ACC112 (cell line): ENCODE results near the gene ZSWIM6.
A peak's percentile ranks its signal among the peaks of the same experiment; 100 is the strongest.
"Not testable (repeated sequence)": the region's sequence is repeated elsewhere in the genome, so short reads cannot be mapped to it uniquely, and the experiment has no call there.

ENCODE experiments used
- H2AFZ ChIP-seq: fragments of 200-600 bp; sonication (generic); one replicate; pipeline ENCODE4 v1.6.0; 2017; ENCODE audit warnings: antibody characterized with exemption, low read length; ENCODE audit not compliant: unreplicated experiment
- H3K27ac ChIP-seq: fragments of 200-600 bp; sonication (generic); 2 replicates; pipeline ENCODE4 v1.5.1; 2014; ENCODE audit warnings: low read depth, mild to moderate bottlenecking, antibody characterized with exemption, low read length, moderate library complexity
- H3K27me3 ChIP-seq: fragments of 200-600 bp; sonication (generic); 2 replicates; pipeline ENCODE4 v1.6.1; 2014; ENCODE audit warnings: mild to moderate bottlenecking, antibody characterized with exemption, low read length, moderate library complexity, mixed read lengths; ENCODE audit not compliant: insufficient read depth
- H3K36me3 ChIP-seq: fragments of 200-600 bp; sonication (generic); 2 replicates; pipeline ENCODE4 v1.6.1; 2016; ENCODE audit warnings: mild to moderate bottlenecking, antibody characterized with exemption, low read length, moderate library complexity, mixed read lengths; ENCODE audit not compliant: insufficient read depth
- H3K4me1 ChIP-seq: fragments of 200-600 bp; sonication (generic); one replicate; pipeline ENCODE4 v1.6.1; 2016; ENCODE audit warnings: low read length, mixed read lengths; ENCODE audit not compliant: insufficient read depth, unreplicated experiment, control insufficient read depth
- H3K4me3 ChIP-seq: fragments of 200-600 bp; sonication (generic); 2 replicates; pipeline ENCODE4 v1.5.1; 2014; ENCODE audit warnings: mild to moderate bottlenecking, low read depth, low read length
- H3K79me2 ChIP-seq: fragments of 200-600 bp; sonication (generic); one replicate; pipeline ENCODE4 v1.6.0; 2016; ENCODE audit warnings: low read length; ENCODE audit not compliant: control insufficient read depth, unreplicated experiment, insufficient read depth

Gene ZSWIM6

DNA sequence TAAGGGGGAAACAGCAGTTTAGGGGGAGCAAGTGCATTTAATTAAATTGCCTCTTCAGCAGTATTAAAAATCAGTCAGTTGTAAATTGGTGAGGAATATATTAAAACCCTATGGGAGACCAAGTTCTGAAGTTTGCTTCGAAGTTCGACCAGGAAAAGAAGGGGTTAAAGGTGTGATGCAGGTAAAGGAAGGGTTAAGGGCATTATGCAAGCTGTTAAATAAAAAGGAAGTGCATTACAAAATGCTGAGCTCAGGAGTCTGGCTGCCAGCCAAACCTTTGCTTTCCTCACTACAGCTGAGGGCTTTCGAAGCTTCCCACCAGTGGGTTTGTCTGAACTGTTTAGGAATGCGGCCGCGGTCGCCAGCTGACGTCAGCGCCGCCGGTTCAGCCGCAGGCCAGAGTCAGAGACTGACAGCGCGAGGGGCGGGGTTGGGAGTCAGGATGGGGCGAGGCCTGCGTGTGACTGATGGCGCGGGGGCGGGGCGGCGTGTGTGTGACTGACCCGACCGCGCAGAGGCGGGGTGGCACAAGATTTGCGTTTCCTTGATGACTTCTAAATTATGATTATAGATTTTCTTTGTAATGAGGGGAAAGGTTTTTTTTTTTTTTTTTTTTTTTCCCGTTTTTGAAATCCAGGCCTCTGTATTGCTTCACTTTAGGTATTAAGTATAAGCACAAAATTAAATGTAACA lies 76.6 kb downstream of the ZSWIM6 start:
- Histone ChIP-seq H3K27ac (peak overlapping the region; percentile 92), H3K27me3 (no peaks in the 10 kb centered on the region), H3K79me2 (peaks cover 65% of the 10 kb centered on the region), H3K36me3 (no peaks in the 10 kb centered on the region), H2AFZ (no peak overlapping the region), H3K4me1 (peaks cover 27% of the 10 kb centered on the region), H3K4me3 (peak overlapping the region; percentile 69)

DNA sequence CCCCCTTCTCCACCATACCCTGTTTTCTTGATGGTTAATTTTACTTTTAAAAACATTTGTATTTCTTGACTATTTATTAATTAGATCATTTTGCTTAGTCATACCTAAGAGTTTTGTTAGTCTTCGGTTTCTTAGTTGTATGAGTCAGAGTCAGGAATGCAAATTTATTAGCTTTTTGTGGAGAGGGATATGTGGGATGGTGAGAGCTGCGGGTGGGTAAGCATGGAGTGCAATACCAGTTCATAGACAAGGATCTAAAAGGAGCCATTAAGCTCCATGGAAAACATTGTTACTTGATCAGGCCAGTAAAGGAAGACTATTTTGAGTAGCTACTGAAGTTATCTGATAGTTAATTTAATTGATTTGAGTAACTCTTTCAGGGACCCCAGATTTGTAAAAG lies 77.5 kb downstream of the ZSWIM6 start:
- no peak overlapping the region for H2AFZ ChIP-seq
- H3K79me2 ChIP-seq: peaks cover 67% of the 10 kb centered on the region
- peak overlapping the region; percentile 92 for H3K27ac ChIP-seq
- peaks cover 27% of the 10 kb centered on the region for H3K4me1 ChIP-seq
- peak overlapping the region; percentile 69 for H3K4me3 ChIP-seq
- H3K36me3 ChIP-seq: no peaks in the 10 kb centered on the region
- no peaks in the 10 kb centered on the region for H3K27me3 ChIP-seq

DNA sequence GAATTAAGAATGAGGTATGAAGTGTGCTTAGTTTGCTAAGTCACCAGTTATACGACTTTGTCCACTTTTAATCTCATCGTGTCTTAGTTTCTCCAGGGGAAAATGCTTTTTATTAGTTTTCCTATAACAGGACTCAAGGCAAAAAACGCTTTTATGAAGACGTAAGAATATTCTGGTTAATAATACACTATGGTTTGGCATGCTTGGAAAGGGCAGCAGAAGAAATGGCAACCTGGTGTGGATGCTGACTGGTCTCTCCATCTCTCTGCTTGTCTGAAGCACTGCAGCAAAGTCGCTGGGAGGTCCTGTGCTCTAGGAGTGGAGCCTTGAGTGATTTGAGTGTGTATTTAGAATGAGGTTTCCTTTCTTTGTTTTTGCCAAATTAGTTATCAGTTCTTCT lies 78.8 kb downstream of the ZSWIM6 start:
- no peaks in the 10 kb centered on the region for H3K36me3 ChIP-seq
- peaks cover 67% of the 10 kb centered on the region for H3K79me2 ChIP-seq
- H3K4me1 ChIP-seq: peaks cover 32% of the 10 kb centered on the region
- no peak overlapping the region for H3K27ac ChIP-seq
- H2AFZ ChIP-seq: no peak overlapping the region
- no peak overlapping the region for H3K4me3 ChIP-seq
- no peaks in the 10 kb centered on the region for H3K27me3 ChIP-seq

DNA sequence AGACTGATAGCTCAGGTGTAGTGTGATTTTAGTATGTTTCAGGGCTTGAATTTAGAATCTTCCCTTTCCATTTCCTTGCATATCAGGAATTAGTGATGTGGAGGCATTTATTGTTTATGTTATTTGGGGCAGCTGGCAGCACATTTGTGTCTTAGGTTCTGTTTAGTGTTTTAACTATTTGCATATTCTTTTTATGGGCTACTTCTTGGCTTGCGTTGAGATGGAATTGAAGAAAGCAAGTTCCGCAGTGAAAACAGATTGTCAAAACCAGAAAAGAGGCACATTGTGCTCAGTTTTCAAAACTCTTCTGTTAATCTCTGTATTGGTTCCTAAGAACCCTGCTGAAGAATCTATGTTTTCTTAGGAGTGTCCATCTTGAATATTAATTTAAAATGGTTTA lies 80.3 kb downstream of the ZSWIM6 start:
- H2AFZ ChIP-seq: no peak overlapping the region
- H3K4me3 ChIP-seq: no peak overlapping the region
- no peaks in the 10 kb centered on the region for H3K36me3 ChIP-seq
- peaks cover 35% of the 10 kb centered on the region for H3K4me1 ChIP-seq
- H3K79me2 ChIP-seq: peaks cover 78% of the 10 kb centered on the region
- no peak overlapping the region for H3K27ac ChIP-seq
- H3K27me3 ChIP-seq: no peaks in the 10 kb centered on the region

DNA sequence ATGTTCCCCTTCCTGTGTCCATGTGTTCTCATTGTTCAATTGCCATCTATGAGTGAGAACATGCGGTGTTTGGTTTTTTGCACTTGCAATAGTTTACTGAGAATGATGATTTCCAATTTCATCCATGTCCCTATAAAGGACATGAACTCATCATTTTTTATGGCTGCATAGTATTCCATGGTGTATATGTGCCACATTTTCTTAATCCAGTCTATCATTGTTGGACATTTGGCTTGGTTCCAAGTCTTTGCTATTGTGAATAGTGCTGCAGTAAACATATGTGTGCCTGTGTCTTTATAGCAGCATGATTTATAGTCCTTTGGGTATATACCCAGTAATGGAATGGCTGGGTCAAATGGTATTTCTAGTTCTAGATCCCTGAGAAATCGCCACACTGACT lies 81.1 kb downstream of the ZSWIM6 start:
- not testable (repeated sequence) for H3K27me3 ChIP-seq, H3K27ac ChIP-seq, H3K36me3 ChIP-seq, H2AFZ ChIP-seq, H3K4me3 ChIP-seq
- peaks cover 81% of the 10 kb centered on the region for H3K79me2 ChIP-seq
- H3K4me1 ChIP-seq: peaks cover 27% of the 10 kb centered on the region

DNA sequence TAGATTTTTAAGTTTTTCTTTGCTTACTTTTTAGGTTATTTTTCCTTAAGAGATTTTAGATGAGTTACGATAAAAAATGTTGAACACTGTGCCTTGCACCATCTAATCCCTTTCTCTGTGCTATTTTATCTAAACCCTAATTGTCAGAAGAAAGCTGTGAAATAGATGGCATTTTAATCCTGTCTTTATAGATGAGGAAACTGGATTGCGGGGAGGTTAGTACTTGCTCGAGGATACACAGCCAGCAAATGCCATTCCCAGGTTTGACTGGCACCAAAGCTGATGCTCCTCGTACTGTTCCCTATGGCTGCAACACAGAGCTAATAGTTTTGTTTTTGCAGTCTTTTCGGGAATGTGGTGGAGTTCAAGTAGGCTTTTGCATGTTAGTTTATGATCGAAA lies 82.7 kb downstream of the ZSWIM6 start:
- Histone ChIP-seq H3K4me1 (peaks cover 17% of the 10 kb centered on the region), H3K36me3 (no peaks in the 10 kb centered on the region), H3K27me3 (no peaks in the 10 kb centered on the region), H3K4me3 (no peak overlapping the region), H2AFZ (no peak overlapping the region), H3K79me2 (peaks cover 86% of the 10 kb centered on the region), H3K27ac (no peak overlapping the region)

DNA sequence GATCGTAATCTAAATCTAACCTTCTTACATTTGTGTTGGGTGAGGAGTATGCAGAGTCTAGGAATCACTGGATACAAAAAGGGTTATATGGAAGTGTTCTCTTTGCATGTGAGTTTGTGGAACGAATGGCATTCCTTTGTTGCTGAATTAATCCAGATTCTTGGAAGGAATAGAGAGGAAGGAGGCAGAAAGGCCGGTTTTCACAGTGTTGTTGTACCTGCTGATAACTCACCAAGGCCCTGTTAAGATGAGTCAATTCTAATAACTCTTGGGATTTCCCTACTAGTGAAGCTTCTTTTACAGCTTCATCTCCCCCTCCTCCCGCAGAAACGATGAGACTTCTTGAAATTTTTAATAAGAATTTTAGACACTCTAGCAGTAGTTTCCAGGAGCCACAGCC lies 84.0 kb downstream of the ZSWIM6 start:
- Histone ChIP-seq H3K4me3 (no peak overlapping the region), H2AFZ (no peak overlapping the region), H3K27me3 (no peaks in the 10 kb centered on the region), H3K27ac (no peak overlapping the region), H3K36me3 (no peaks in the 10 kb centered on the region), H3K79me2 (peaks cover 87% of the 10 kb centered on the region), H3K4me1 (peaks cover 14% of the 10 kb centered on the region)

DNA sequence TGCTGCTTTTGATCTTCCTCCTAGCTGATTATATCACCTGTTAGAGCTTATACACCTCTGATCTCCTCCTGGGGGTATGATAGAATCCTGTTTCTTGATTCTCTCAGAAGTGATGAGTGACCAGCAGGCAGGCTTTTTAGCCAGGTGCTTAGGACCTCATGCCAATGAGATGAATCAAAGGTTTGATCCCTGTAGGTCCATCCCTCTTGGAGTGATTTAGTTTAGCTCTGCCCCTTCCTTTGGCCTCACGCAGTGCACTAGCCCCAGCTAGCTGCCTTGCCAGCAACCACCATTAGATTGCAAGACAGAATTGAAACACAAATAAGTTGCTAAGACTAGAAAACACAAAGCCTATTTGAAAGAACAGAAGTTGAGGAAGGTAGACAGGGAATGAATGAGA lies 84.4 kb downstream of the ZSWIM6 start:
- H3K4me1 ChIP-seq: peaks cover 11% of the 10 kb centered on the region
- no peaks in the 10 kb centered on the region for H3K36me3 ChIP-seq
- peaks cover 87% of the 10 kb centered on the region for H3K79me2 ChIP-seq
- H3K4me3 ChIP-seq: no peak overlapping the region
- H3K27ac ChIP-seq: no peak overlapping the region
- H2AFZ ChIP-seq: no peak overlapping the region
- no peaks in the 10 kb centered on the region for H3K27me3 ChIP-seq

DNA sequence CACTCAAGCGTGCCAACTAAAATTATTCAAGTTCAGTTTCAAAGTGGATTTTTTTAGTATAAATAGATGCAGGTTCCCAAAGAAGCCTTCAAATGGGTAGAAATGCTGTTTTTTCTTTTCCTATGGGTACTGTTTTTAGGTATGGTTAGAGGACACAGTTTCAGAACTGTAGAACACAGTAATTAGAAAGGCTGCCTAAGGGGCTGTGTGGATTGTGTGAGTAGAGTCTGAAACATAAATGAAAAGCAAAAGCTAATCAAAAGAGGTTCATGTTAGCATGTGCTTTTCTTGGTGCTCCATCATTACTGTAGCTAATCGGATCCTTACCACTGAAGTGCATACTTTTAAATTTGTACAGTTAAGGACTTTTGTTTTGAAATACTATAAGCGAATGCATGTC lies 85.3 kb downstream of the ZSWIM6 start:
- H3K79me2 ChIP-seq: peaks cover 87% of the 10 kb centered on the region
- H3K36me3 ChIP-seq: no peaks in the 10 kb centered on the region
- no peak overlapping the region for H2AFZ ChIP-seq

DNA sequence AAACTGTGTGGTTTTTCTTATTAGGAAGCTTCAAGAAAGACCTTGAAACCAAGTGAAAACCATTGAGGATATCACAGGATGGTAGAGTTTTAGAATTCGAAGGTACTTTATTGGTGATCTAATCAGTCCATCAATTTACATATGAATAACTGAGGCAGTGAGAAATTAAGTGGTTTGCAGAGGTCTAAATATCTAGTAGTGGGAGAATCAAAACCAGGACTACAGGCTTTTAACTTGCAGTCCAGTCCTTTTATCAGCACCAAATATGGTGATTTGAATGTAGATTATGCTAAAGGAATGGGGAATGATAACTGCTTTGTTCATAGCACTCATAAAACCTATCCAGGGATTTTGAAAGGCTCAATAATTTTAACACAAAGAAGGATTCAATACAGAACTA lies 85.8 kb downstream of the ZSWIM6 start:
- Histone ChIP-seq H2AFZ (no peak overlapping the region), H3K4me1 (peaks cover 11% of the 10 kb centered on the region), H3K4me3 (no peak overlapping the region), H3K27me3 (no peaks in the 10 kb centered on the region), H3K27ac (no peak overlapping the region), H3K79me2 (peaks cover 84% of the 10 kb centered on the region), H3K36me3 (no peaks in the 10 kb centered on the region)

More for the DNA sequence above, 85.3 kb downstream of the ZSWIM6 start:
- Histone ChIP-seq H3K27ac (no peak overlapping the region), H3K4me1 (peaks cover 11% of the 10 kb centered on the region), H3K27me3 (no peaks in the 10 kb centered on the region), H3K4me3 (no peak overlapping the region)

DNA sequence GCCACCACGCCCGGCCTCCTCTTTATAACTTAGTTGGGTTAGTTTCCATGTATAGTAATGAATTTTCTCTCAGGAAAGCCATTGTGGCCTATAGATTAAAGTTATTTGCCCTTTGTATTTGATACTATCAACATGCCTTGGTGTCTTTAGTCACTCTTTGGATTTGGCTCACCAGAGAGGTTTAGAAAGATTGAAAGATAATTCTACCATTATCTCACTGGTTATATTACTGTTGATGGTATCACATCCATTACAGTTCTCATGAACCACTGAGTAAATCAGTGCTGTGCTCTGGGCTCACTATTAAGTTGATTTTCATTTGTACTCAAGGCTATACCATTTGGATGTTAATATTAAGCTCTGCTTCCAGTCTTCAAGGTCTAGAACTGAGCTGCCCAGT lies 87.0 kb downstream of the ZSWIM6 start:
- peaks cover 21% of the 10 kb centered on the region for H3K4me1 ChIP-seq
- H2AFZ ChIP-seq: no peak overlapping the region
- no peaks in the 10 kb centered on the region for H3K27me3 ChIP-seq
- H3K79me2 ChIP-seq: peaks cover 87% of the 10 kb centered on the region
- no peaks in the 10 kb centered on the region for H3K36me3 ChIP-seq
- H3K27ac ChIP-seq: no peak overlapping the region
- no peak overlapping the region for H3K4me3 ChIP-seq
